ENCODE data around the gene UBE2E3.

- TF ChIP-seq CTCF (IDR thresholded peaks at IDR 0.05): no peak
- no peak for TF ChIP-seq POLR2A (IDR thresholded peaks at IDR 0.05)
- TF ChIP-seq EP300 (IDR thresholded peaks at IDR 0.05): no peak
These were observed 26.9 kb upstream of the UBE2E3 start for GRCh38 chr2:180953550-180953949.
